H9 (cell line): Measurements from ENCODE around the gene CCDC137. TPM values are rescaled to one million over a fixed set of nuclear protein-coding genes. Genes with fewer than 3 reads are reported as not detected.
A peak's percentile ranks its signal among the peaks of the same experiment; 100 is the strongest.

Source experiments
- DNase-seq: peaks from one replicate; pipeline ENCODE4 v3.0.0-alpha.2; 2017
- H2AFZ ChIP-seq: one replicate; pipeline ENCODE4 v1.6.1; 2013; ENCODE audit warnings: mild to moderate bottlenecking, low read length, control low read depth, moderate library complexity
- H2AK5ac ChIP-seq: 2 replicates; pipeline ENCODE4 v1.6.1; 2013; ENCODE audit warnings: low read length, control low read depth, mixed read lengths; ENCODE audit not compliant: insufficient read length
- H2BK120ac ChIP-seq: one replicate; pipeline ENCODE4 v1.6.1; 2013; ENCODE audit warnings: low read depth, mild to moderate bottlenecking, low read length, control low read depth, inconsistent platforms; ENCODE audit not compliant: poor library complexity, severe bottlenecking
- H2BK12ac ChIP-seq: 2 replicates; pipeline ENCODE4 v1.6.1; 2013; ENCODE audit warnings: low read length, control low read depth, mixed read lengths, low read depth; ENCODE audit not compliant: insufficient read length
- H2BK15ac ChIP-seq: 2 replicates; pipeline ENCODE4 v1.6.1; 2013; ENCODE audit warnings: low read depth, low read length, control low read depth
- H2BK20ac ChIP-seq: one replicate; pipeline ENCODE4 v1.6.1; 2013; ENCODE audit warnings: low read depth, mild to moderate bottlenecking, low read length, control low read depth, inconsistent platforms; ENCODE audit not compliant: poor library complexity, severe bottlenecking
- H2BK5ac ChIP-seq: 2 replicates; pipeline ENCODE4 v1.6.1; 2013; ENCODE audit warnings: low read length, control low read depth, mixed read lengths; ENCODE audit not compliant: insufficient read length
- H3K14ac ChIP-seq: 2 replicates; pipeline ENCODE4 v1.6.1; 2013; ENCODE audit warnings: low read length, control low read depth; ENCODE audit not compliant: insufficient read depth
- H3K18ac ChIP-seq: 2 replicates; pipeline ENCODE4 v1.6.1; 2013; ENCODE audit warnings: low read depth, mild to moderate bottlenecking, mixed read lengths, low read length, control low read depth; ENCODE audit not compliant: insufficient read length
- H3K23ac ChIP-seq: 2 replicates; pipeline ENCODE4 v1.6.1; 2013; ENCODE audit warnings: low read length, control low read depth, mixed read lengths, low read depth; ENCODE audit not compliant: insufficient read length
- H3K23me2 ChIP-seq: 2 replicates; pipeline ENCODE4 v1.6.1; 2013; ENCODE audit warnings: low read depth, mild to moderate bottlenecking, mixed read lengths, low read length, control low read depth; ENCODE audit not compliant: insufficient read length, poor library complexity, severe bottlenecking
- H3K27ac ChIP-seq: 2 replicates; pipeline ENCODE4 v1.5.1; 2013; ENCODE audit warnings: low read length, control low read depth, mixed read lengths, low read depth; ENCODE audit not compliant: insufficient read length
- H3K27me3 ChIP-seq: 2 replicates; pipeline ENCODE4 v1.6.1; 2013; ENCODE audit warnings: low read length, control low read depth, inconsistent platforms; ENCODE audit not compliant: insufficient read depth
- H3K4ac ChIP-seq: 2 replicates; pipeline ENCODE4 v1.6.1; 2013; ENCODE audit warnings: low read depth, mild to moderate bottlenecking, control low read depth, inconsistent platforms, low read length, moderate library complexity
- H3K4me1 ChIP-seq: 2 replicates; pipeline ENCODE4 v1.6.1; 2013; ENCODE audit warnings: low read length, control low read depth, inconsistent platforms; ENCODE audit not compliant: insufficient read depth
- H3K4me2 ChIP-seq: 2 replicates; pipeline ENCODE4 v1.6.1; 2013; ENCODE audit warnings: low read length, control low read depth, mixed read lengths; ENCODE audit not compliant: insufficient read length, insufficient read depth
- H3K56ac ChIP-seq: 2 replicates; pipeline ENCODE4 v1.6.1; 2013; ENCODE audit warnings: low read depth, mild to moderate bottlenecking, mixed read lengths, low read length, control low read depth; ENCODE audit not compliant: insufficient read length
- H3K79me1 ChIP-seq: 2 replicates; pipeline ENCODE4 v1.6.1; 2013; ENCODE audit warnings: low read depth, mild to moderate bottlenecking, moderate library complexity, low read length, control low read depth, inconsistent platforms; ENCODE audit not compliant: insufficient read depth, poor library complexity, severe bottlenecking
- H3K79me2 ChIP-seq: 2 replicates; pipeline ENCODE4 v1.6.1; 2013; ENCODE audit warnings: low read length, control low read depth, inconsistent platforms; ENCODE audit not compliant: insufficient read depth
- H3K9ac ChIP-seq: 2 replicates; pipeline ENCODE4 v1.6.1; 2013; ENCODE audit warnings: low read length, control low read depth, mixed read lengths; ENCODE audit not compliant: insufficient read length; ENCODE audit errors: extremely low read depth
- H3K9me3 ChIP-seq: one replicate; pipeline ENCODE4 v1.6.1; 2013; ENCODE audit warnings: low read depth, low read length, inconsistent platforms; ENCODE audit not compliant: control insufficient read depth
- H3T11ph ChIP-seq: one replicate; pipeline ENCODE4 v1.6.1; 2013; ENCODE audit warnings: mild to moderate bottlenecking, low read length, control low read depth, inconsistent platforms
- H4K20me1 ChIP-seq: one replicate; pipeline ENCODE4 v1.6.1; 2013; ENCODE audit not compliant: control insufficient read depth, insufficient read length, insufficient read depth
- H4K5ac ChIP-seq: 2 replicates; pipeline ENCODE4 v1.6.1; 2013; ENCODE audit warnings: low read depth, mild to moderate bottlenecking, mixed read lengths, low read length, control low read depth; ENCODE audit not compliant: insufficient read length
- H4K8ac ChIP-seq: replicated peaks from 2 replicates; pipeline ENCODE4 v1.6.1; 2013; ENCODE audit warnings: low read length, control low read depth, mixed read lengths, low read depth; ENCODE audit not compliant: insufficient read length
- H4K91ac ChIP-seq: 2 replicates; pipeline ENCODE4 v1.6.1; 2013; ENCODE audit warnings: low read depth, mild to moderate bottlenecking, moderate library complexity, mixed read lengths, low read length, control low read depth; ENCODE audit not compliant: insufficient read length
- H3K27ac Mint-ChIP-seq, 3 experiments: 2 replicates in 2 of 3; 3 replicates in 1 of 3; pipeline ENCODE4 v1.8.0; 2020 to 2021; ENCODE audit warnings: mixed read lengths in 3 of 3, mild to moderate bottlenecking in 1 of 3, moderate library complexity in 1 of 3
- H3K27me3 Mint-ChIP-seq: 2 replicates; pipeline ENCODE4 v1.8.0; 2021; ENCODE audit warnings: low read depth, mild to moderate bottlenecking, moderate library complexity, mixed read lengths
- H3K36me3 Mint-ChIP-seq, 3 experiments: 2 replicates in 2 of 3; 3 replicates in 1 of 3; pipeline ENCODE4 v1.8.0; 2020 to 2021; ENCODE audit warnings: low read depth in 3 of 3, mixed read lengths in 3 of 3; ENCODE audit not compliant: insufficient read depth in 1 of 3
- H3K4me1 Mint-ChIP-seq, 2 experiments: 2 replicates each; pipeline ENCODE4 v1.8.0; 2020; ENCODE audit warnings: mixed read lengths in 2 of 2
- H3K4me3 Mint-ChIP-seq, 2 experiments: 2 replicates in 1 of 2; 3 replicates in 1 of 2; pipeline ENCODE4 v1.8.0; 2020 to 2021; ENCODE audit warnings: mild to moderate bottlenecking in 2 of 2, mixed read lengths in 2 of 2, moderate library complexity in 1 of 2
- H3K9me3 Mint-ChIP-seq, 2 experiments: 2 replicates in 1 of 2; 3 replicates in 1 of 2; pipeline ENCODE4 v1.8.0; 2020; ENCODE audit warnings: mild to moderate bottlenecking in 2 of 2, mixed read lengths in 2 of 2, moderate library complexity in 1 of 2
- CTCF ChIP-seq: fragments of 200-600 bp; sonication (generic); conservative IDR thresholded peaks from 3 replicates; pipeline ENCODE4 v1.8.0; 2021; ENCODE audit warnings: antibody characterized with exemption, mild to moderate bottlenecking
- WGBS: extraction: QIAGEN DNeasy Blood & Tissue Kit; methylation state at CpG from one replicate; pipeline ENCODE4 v1.1.7; 2013; ENCODE audit warnings: missing lambda C conversion rate, low lambda C conversion rate, mixed read lengths; ENCODE audit not compliant: insufficient read length; ENCODE audit errors: extremely low coverage; 5-methylcytosine and 5-hydroxymethylcytosine counted together
- total RNA-seq: library from RNA; stranded (reverse); gene quantifications from 2 replicates; pipeline ENCODE4 v1.2.1, GENCODE V29; 2021

Gene CCDC137
- total RNA-seq, 1 experiment from 2014 or later, result 60.8 TPM

- DNase-seq, result no peak
- Mint-ChIP-seq H3K9me3 (no peaks in the 10 kb centered on the region; a peak in 1 of 5 replicates), H3K36me3 (peaks cover 6 to 20% (median 10%) of the 10 kb centered on the region in 3 experiments), H3K4me3 (peak overlapping the region; percentile 75 to 95), H3K27ac (peak overlapping the region in 2 of 3 experiments; percentile 59 to 92; a peak in 5 of 7 replicates), H3K27me3 (no peaks in the 10 kb centered on the region; the same call in 1 of the 2 replicates), H3K4me1 (peaks cover 24% of the 10 kb centered on the region in 2 experiments)
- Histone ChIP-seq H4K5ac (no peak overlapping the region), H3K27ac (no peak overlapping the region), H3K4ac (no peak overlapping the region), H3K9ac (peak overlapping the region; percentile 25), H3K4me1 (no peaks in the 10 kb centered on the region; the same call in 1 of the 2 replicates), H3K4me2 (peak overlapping the region; percentile 62), H2BK15ac (no peak overlapping the region), H3K27me3 (no peaks in the 10 kb centered on the region), H2BK20ac (no peak overlapping the region), H4K91ac (no peak overlapping the region), H2BK12ac (no peak overlapping the region), H2BK5ac (no peak overlapping the region), H2AK5ac (no peak overlapping the region), H3K14ac (no peak overlapping the region), H3K18ac (no peak overlapping the region), H3K9me3 (no peaks in the 10 kb centered on the region), H3K79me2 (no peaks in the 10 kb centered on the region; the same call in 1 of the 2 replicates), H2AFZ (no peak overlapping the region), H4K20me1 (no peaks in the 10 kb centered on the region), H3K79me1 (no peaks in the 10 kb centered on the region), H3K23ac (no peak overlapping the region), H3K23me2 (peaks cover 20% of the 10 kb centered on the region), H2BK120ac (no peak overlapping the region), H3K56ac (no peak overlapping the region), H4K8ac (no peak overlapping the region), H3T11ph (no peak overlapping the region)
- TF ChIP-seq CTCF, result no peak
- no CpG with 5 or more reads among the region's 18 CpGs for WGBS
Measured at GRCh38 chr17:81713004-81713555, 46.5 kb downstream of the CCDC137 start.
